HEK293 (cell line): ENCODE data around the gene AIF1.

Source experiments
- BCL6B ChIP-seq: fragments of 450-650 bp; formaldehyde crosslinking; IDR thresholded peaks from 2 replicates; pipeline ENCODE4 v1.5.1; 2017; ENCODE audit warnings: missing biosample characterization, missing genetic modification characterization
- CTCF ChIP-seq: fragments of 450-650 bp; formaldehyde crosslinking; IDR thresholded peaks from 2 replicates; pipeline ENCODE4 v1.5.1; 2016; ENCODE audit warnings: missing biosample characterization, missing genetic modification characterization
- EGR2 ChIP-seq: fragments of 450-650 bp; formaldehyde crosslinking; IDR thresholded peaks from 2 replicates; pipeline ENCODE4 v1.5.1; 2016; ENCODE audit warnings: low read depth, missing biosample characterization, missing genetic modification characterization
- FEZF1 ChIP-seq: fragments of 450-650 bp; formaldehyde crosslinking; IDR thresholded peaks from 2 replicates; pipeline ENCODE4 v1.5.1; 2016; ENCODE audit warnings: missing biosample characterization, missing genetic modification characterization
- GLI4 ChIP-seq: fragments of 450-650 bp; formaldehyde crosslinking; IDR thresholded peaks from 2 replicates; pipeline ENCODE4 v1.5.1; 2016; ENCODE audit warnings: missing biosample characterization, missing genetic modification characterization
- HOXC10 ChIP-seq: sonication (generic); formaldehyde crosslinking; IDR thresholded peaks from 2 replicates; pipeline ENCODE4 v1.8.1; 2023; ENCODE audit warnings: mild to moderate bottlenecking, missing genetic modification reagents
- INSM2 ChIP-seq: fragments of 450-650 bp; formaldehyde crosslinking; IDR thresholded peaks from 2 replicates; pipeline ENCODE4 v1.5.1; 2016; ENCODE audit warnings: missing biosample characterization, missing genetic modification characterization
- KLF1 ChIP-seq: fragments of 450-650 bp; formaldehyde crosslinking; IDR thresholded peaks from 2 replicates; pipeline ENCODE4 v1.5.1; 2016; ENCODE audit warnings: missing biosample characterization, missing genetic modification characterization
- KLF9 ChIP-seq: fragments of 450-650 bp; formaldehyde crosslinking; IDR thresholded peaks from 2 replicates; pipeline ENCODE4 v1.5.1; 2016; ENCODE audit warnings: missing biosample characterization, missing genetic modification characterization, low read depth
- PBX3 ChIP-seq: sonication (generic); formaldehyde crosslinking; IDR thresholded peaks from 2 replicates; pipeline ENCODE4 v1.8.1; 2022; ENCODE audit warnings: mild to moderate bottlenecking, moderate library complexity, missing genetic modification reagents
- TRIM28 ChIP-seq: IDR thresholded peaks from 2 replicates; pipeline ENCODE4 v1.6.1; 2011; ENCODE audit warnings: low read length, control low read depth, borderline replicate concordance
- ZBTB26 ChIP-seq: fragments of 450-650 bp; formaldehyde crosslinking; optimal IDR thresholded peaks from 2 replicates; pipeline ENCODE3; 2016; ENCODE audit warnings: missing biosample characterization, mild to moderate bottlenecking, missing genetic modification characterization
- ZEB2 ChIP-seq: fragments of 450-650 bp; formaldehyde crosslinking; IDR thresholded peaks from 2 replicates; pipeline ENCODE4 v1.5.1; 2016; ENCODE audit warnings: missing biosample characterization, missing genetic modification characterization
- ZFP41 ChIP-seq: fragments of 450-650 bp; formaldehyde crosslinking; IDR thresholded peaks from 2 replicates; pipeline ENCODE4 v1.5.1; 2016; ENCODE audit warnings: missing biosample characterization, missing genetic modification characterization, borderline replicate concordance
- ZIC2 ChIP-seq: fragments of 450-650 bp; formaldehyde crosslinking; IDR thresholded peaks from 2 replicates; pipeline ENCODE4 v1.5.1; 2016; ENCODE audit warnings: missing biosample characterization, missing genetic modification characterization
- ZNF140 ChIP-seq: fragments of 450-650 bp; formaldehyde crosslinking; IDR thresholded peaks from 2 replicates; pipeline ENCODE4 v1.5.1; 2016; ENCODE audit warnings: missing biosample characterization, missing genetic modification characterization
- ZNF16 ChIP-seq: fragments of 450-650 bp; formaldehyde crosslinking; IDR thresholded peaks from 2 replicates; pipeline ENCODE4 v1.5.1; 2016; ENCODE audit warnings: low read depth, missing biosample characterization, missing genetic modification characterization
- ZNF175 ChIP-seq: fragments of 450-650 bp; formaldehyde crosslinking; IDR thresholded peaks from 2 replicates; pipeline ENCODE4 v1.5.1; 2016; ENCODE audit warnings: missing biosample characterization, missing genetic modification characterization
- ZNF24 ChIP-seq: fragments of 450-650 bp; formaldehyde crosslinking; IDR thresholded peaks from 2 replicates; pipeline ENCODE4 v1.5.1; 2016; ENCODE audit warnings: missing biosample characterization, missing genetic modification characterization
- ZNF335 ChIP-seq: fragments of 450-650 bp; formaldehyde crosslinking; conservative IDR thresholded peaks from 2 replicates; pipeline ENCODE4 v1.5.1; 2016; ENCODE audit warnings: missing biosample characterization, missing genetic modification characterization
- ZNF37A ChIP-seq: fragments of 450-650 bp; IDR thresholded peaks from 2 replicates; pipeline ENCODE4 v1.5.1; 2018; ENCODE audit warnings: missing biosample characterization, missing genetic modification characterization
- ZNF529 ChIP-seq: fragments of 450-650 bp; formaldehyde crosslinking; IDR thresholded peaks from 2 replicates; pipeline ENCODE4 v1.5.1; 2017; ENCODE audit warnings: missing genetic modification characterization, missing biosample characterization; ENCODE audit not compliant: insufficient replicate concordance
- ZNF548 ChIP-seq: fragments of 450-650 bp; formaldehyde crosslinking; IDR thresholded peaks from 2 replicates; pipeline ENCODE4 v1.5.1; 2016; ENCODE audit warnings: missing biosample characterization, missing genetic modification characterization
- ZNF560 ChIP-seq: fragments of 450-650 bp; formaldehyde crosslinking; IDR thresholded peaks from 2 replicates; pipeline ENCODE4 v1.5.1; 2017; ENCODE audit warnings: missing biosample characterization, missing genetic modification characterization, borderline replicate concordance
- ZNF571 ChIP-seq: fragments of 450-650 bp; formaldehyde crosslinking; IDR thresholded peaks from 2 replicates; pipeline ENCODE4 v1.5.0; 2017; ENCODE audit warnings: missing biosample characterization, missing genetic modification characterization
- ZNF596 ChIP-seq: fragments of 450-650 bp; IDR thresholded peaks from 2 replicates; pipeline ENCODE4 v1.5.0; 2018; ENCODE audit warnings: missing biosample characterization, mild to moderate bottlenecking, missing genetic modification characterization, moderate library complexity
- ZNF610 ChIP-seq: fragments of 450-650 bp; formaldehyde crosslinking; IDR thresholded peaks from 2 replicates; pipeline ENCODE4 v1.5.1; 2016; ENCODE audit warnings: missing biosample characterization, missing genetic modification characterization, borderline replicate concordance
- ZNF624 ChIP-seq: fragments of 450-650 bp; formaldehyde crosslinking; IDR thresholded peaks from 2 replicates; pipeline ENCODE4 v1.5.1; 2017; ENCODE audit warnings: missing biosample characterization, missing genetic modification characterization
- ZNF654 ChIP-seq: fragments of 450-650 bp; formaldehyde crosslinking; IDR thresholded peaks from 2 replicates; pipeline ENCODE4 v1.5.1; 2016; ENCODE audit warnings: low read depth, missing biosample characterization, missing genetic modification characterization
- ZNF704 ChIP-seq: fragments of 450-650 bp; formaldehyde crosslinking; IDR thresholded peaks from 2 replicates; pipeline ENCODE4 v1.5.1; 2016; ENCODE audit warnings: missing biosample characterization, missing genetic modification characterization
- ZNF776 ChIP-seq: fragments of 450-650 bp; formaldehyde crosslinking; IDR thresholded peaks from 2 replicates; pipeline ENCODE4 v1.5.0; 2017; ENCODE audit warnings: missing biosample characterization, missing genetic modification characterization, borderline replicate concordance
- TF ChIP-seq, protein P1 (sequence below): fragments of 450-650 bp; formaldehyde crosslinking; IDR thresholded peaks from 2 replicates; pipeline ENCODE4; 2016; ENCODE audit warnings: missing biosample characterization, missing genetic modification characterization

AIF1 gene

GRCh38 chr6:31619805-31620585, 5.0 kb downstream of the AIF1 start (continued):
- TF ChIP-seq, protein P1, sequence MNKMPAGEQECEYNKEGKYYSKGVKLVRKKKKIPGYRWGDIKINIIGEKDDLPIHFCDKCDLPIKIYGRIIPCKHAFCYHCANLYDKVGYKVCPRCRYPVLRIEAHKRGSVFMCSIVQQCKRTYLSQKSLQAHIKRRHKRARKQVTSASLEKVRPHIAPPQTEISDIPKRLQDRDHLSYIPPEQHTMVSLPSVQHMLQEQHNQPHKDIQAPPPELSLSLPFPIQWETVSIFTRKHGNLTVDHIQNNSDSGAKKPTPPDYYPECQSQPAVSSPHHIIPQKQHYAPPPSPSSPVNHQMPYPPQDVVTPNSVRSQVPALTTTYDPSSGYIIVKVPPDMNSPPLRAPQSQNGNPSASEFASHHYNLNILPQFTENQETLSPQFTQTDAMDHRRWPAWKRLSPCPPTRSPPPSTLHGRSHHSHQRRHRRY (tag by site-specific recombination) = no peak
- no peak for TF ChIP-seq BCL6B (tag by site-specific recombination)
- TF ChIP-seq INSM2 (tag by site-specific recombination) = peak; percentile 84
- peak; percentile 89 for TF ChIP-seq EGR2 (tag by site-specific recombination)
- TF ChIP-seq ZNF654 = no peak
- no peak for TF ChIP-seq CTCF (tag by site-specific recombination)
- TF ChIP-seq ZNF610 (tag by site-specific recombination) = peak; percentile 83; the same call in 1 of the 2 replicates
- no peak; the same call in 1 of the 2 replicates for TF ChIP-seq PBX3 (CRISPR knock-in tag)
- no peak for TF ChIP-seq ZNF560 (tag by site-specific recombination)
- no peak for TF ChIP-seq ZNF548 (tag by site-specific recombination)
- no peak for TF ChIP-seq ZNF37A (tag by site-specific recombination)
- TF ChIP-seq ZNF776 (tag by site-specific recombination) = no peak
- TF ChIP-seq ZNF704 (tag by site-specific recombination) = no peak
- no peak for TF ChIP-seq ZIC2
- TF ChIP-seq TRIM28 = no peak
- TF ChIP-seq ZNF16 (tag by site-specific recombination) = no peak
- no peak for TF ChIP-seq ZFP41
- no peak for TF ChIP-seq ZNF571 (tag by site-specific recombination)
- TF ChIP-seq KLF1 = peak; percentile 59
- TF ChIP-seq ZNF596 (tag by site-specific recombination) = no peak
- peak; percentile 91 for TF ChIP-seq ZNF24 (tag by site-specific recombination)
- peak; percentile 84 for TF ChIP-seq ZNF335
- no peak for TF ChIP-seq ZNF529 (tag by site-specific recombination)
- TF ChIP-seq KLF9 (tag by site-specific recombination) = peak; percentile 71
- TF ChIP-seq FEZF1 (tag by site-specific recombination) = no peak
- no peak for TF ChIP-seq ZNF624
- no peak for TF ChIP-seq ZNF140 (tag by site-specific recombination)
- TF ChIP-seq ZBTB26 (tag by site-specific recombination) = no peak
- TF ChIP-seq GLI4 = no peak
- TF ChIP-seq HOXC10 (CRISPR knock-in tag) = no peak
- peak; percentile 83 for TF ChIP-seq ZEB2
- TF ChIP-seq ZNF175 (tag by site-specific recombination) = no peak
